Activated gamma-delta T cell treated with Interleukin-2 at 50 U/mL for 16 hours (primary cell): Measurements from ENCODE around the gene DHX29.

ENCODE experiments used
- DNase-seq: peaks from one replicate; pipeline ENCODE4 v3.0.0-alpha.2; 2020

DHX29 gene

DNA sequence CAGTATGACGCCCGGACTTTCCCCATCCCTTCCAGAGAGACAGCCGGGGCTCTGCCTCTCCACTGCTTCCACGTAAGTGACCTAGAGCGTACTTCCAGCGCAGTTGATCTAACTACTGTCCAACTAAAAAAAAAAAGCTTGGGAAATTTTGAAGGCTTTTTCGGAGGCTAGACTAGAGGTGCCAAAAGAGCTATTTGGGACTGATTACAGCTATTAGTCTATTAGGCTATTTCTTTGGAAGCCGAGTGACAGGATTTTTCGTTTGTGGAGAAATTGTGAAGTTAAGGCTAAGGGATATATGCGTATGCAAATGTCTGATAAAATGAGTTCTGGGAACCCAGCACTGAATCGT is 75.6 kb downstream of the DHX29 start:
- no peak for DNase-seq

DNA sequence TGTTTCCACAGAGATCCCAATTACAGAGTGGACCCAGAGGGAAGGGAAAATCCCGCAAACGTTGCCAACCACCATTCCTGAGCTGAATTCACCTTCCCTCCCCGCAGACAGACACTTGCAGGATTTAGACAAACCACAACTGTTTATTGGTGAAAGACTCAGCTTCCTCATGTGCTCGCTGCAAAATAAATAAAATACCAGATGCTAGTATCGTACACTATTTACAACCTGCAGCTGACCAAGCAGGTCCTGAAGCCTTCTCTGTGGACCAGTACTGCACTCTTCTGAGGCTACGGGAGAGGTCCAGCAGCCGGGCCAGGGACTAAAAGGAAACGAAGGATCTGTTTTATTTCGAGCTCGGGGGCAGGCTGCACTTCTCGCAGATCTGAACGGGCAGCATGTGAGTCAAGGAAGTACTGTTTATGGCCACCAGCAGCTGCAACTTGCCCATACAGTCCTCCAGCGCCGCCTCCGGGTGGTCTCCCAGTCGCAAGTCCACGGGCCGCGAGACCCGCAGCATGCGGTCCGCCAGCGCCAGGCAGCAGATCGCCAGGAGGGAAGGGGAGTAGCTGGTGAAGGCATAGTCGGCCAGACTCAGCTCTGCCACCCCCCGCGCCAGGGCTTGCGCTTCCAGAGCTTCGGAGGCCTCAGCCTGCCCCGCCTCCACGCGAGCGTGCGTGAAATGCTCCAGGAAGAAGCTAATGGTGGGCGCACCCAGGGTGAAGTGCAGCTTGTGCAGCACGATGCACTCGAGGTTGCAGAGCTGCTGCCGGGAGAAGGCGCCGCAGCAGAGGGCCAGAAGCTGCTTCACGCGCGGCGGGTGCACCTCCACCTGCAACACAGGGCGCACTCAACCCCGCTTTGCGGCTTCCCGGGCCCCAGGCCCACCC is 76.2 kb downstream of the DHX29 start:
- DNase-seq = no peak

DNA sequence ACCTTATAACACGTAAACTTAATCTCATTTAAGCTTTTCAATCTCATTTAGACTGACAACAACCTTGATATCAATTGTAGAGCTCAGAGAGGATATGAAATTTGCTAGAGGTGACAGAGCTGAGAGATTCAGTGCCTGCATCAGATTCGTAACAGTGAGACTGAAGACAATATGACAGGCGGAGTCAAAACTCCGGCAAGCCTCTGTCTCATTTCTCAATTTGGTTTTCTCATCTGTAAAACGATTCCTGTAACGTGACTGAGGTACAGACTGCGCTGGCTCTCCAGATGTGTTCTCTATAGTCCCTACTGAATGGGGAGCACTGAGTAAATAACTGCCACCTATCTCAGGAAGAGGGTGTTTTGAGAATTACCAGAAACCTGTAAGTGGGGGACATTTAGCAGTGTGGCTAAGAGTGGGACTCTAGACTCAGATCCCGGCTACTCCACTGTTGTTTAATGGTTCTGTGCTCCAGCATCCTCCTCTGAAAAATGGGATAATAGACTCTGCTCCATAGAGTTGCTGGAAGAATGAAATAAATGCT is 77.3 kb downstream of the DHX29 start:
- DNase-seq = no peak

DNA sequence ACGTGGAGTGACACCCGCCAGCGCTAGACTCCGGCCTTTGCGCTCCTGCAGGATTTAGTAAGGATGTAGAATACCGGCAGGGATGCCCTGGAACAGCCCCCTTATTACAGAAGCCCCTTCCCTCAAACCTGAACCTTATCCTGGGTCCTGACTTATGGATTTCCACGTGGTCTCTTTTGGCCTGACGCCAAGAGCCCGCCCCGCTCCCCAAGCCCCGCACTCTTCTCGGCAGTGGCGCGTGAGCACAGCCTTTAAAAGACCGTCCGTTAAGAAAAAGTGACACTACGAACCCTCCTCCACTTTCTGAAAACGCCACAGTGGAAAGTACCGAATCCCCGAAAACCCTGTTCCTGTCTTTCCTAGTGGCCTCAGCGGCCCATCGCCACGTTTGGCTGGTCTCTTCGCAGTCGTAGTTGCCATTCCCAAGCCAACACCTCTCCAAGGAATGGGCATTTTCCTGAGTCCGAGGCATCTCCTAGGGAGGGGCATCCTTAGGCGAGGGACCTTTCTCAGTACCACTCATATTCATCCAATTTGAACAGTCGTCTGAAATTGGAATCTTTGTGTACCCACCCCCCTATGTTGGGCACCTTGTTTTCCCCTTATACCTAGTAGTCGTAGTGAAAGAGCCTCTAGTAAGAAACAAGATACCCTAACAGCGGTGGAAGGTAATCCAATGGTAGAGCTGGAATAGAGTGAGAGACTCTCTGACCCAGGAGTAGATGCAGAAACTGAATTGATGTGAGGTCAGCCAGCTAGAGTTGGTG is 79.6 kb downstream of the DHX29 start:
- DNase-seq = no peak

DNA sequence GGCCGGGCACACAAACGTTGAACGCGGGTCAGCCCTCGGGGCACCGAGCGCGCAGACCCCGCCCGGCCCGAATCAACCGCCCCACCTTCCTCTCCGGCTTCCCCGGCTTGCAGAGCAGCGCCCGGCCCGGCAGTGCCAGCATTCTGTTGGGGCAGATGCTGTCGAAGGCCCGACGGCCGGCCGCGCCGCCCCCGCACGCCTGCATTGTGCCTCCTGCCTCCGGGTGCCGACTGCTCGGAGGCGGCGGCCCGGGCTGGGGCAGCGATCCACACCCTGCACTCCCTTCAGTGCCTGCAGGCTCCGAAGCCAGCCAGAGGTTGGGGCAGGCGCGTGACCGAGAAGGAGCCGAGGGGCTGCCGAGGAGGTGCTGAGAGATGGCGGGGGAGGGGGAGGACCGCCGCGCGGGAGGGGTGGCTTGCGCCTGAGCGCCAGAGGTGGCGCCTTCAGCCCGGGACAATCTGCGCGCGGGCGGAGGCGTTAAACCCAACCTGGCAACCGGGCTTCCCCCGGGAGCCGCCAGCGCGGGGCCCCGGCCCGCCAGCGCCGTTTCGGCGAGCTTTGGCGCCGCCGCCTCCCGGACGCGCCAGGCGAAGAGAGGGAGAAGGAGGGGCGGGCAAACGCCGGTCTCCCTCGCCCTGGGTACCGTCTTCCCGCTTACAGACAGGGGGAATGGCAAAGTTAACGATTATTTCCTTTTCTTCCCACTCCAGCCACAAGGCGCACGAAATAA is 80.4 kb downstream of the DHX29 start, which contains the start of gene MCIDAS:
Gene MCIDAS (minus strand): TSS at position 382 of the 730 bp plus-strand sequence. CDS start 177 bp downstream, at position 205.
- no peak for DNase-seq

DNA sequence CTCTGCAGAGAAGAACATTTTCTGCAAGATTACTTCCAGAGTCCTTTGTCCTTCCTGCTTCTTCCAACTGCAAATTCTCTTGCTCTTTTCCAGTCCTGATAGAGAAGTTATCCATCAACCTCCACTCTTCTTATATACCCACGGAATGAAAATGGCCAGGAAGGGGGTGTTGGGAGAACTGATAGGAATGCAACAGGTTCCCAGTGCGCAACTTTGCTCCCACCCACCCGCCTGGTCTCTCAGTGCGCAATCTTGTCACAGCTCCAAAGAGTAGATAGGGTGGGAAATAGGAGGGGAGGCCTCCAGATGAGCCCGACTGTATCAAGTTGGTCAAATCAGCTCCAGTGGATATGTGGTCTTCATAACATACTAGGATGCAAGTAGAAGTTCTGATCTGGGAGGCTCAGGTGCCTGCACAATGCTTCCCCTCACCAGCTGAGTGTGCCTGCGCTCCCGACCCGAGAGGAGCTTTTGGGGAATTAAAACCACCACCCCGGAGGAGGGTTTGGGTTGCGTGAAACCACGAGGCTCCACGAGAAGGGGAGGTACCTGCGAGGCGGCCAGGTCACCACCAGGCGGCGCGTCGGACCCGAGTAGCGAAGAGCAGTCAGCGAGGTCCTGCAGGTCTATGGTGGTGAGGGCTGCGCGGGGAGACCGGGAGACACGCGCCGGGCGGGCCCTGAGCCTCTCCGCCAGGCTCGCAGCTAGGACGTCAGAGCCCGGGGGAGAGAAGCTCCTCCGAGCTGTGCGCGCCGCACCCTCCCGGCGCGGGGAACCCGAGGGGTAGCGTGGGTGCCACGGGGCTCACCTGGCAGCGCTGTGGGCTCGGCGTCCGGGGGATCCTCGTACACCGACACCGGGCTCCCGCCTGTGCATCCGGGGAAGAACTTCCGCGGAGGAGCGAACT is 81.2 kb downstream of the DHX29 start:
- DNase-seq = no peak

DNA sequence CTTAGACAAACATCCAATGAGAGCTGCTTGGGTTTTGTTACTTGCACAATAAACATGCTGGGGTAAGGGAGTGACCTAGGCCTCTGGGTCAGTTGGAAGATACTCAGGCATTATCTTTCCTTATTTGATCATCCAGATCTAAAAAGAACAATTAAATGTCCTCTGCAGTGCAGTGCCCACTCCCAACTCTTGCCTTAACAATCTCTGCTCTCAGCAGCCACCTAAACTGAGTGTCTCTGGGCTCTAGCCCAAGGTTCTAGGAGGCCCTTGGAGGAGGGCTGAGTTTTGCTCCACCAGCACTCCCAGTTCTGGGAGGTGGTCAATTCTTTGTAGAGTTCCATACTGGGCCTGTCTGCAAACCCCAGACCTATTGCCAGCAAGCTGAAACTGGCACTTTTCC is 82.1 kb downstream of the DHX29 start:
- DNase-seq = no peak

DNA sequence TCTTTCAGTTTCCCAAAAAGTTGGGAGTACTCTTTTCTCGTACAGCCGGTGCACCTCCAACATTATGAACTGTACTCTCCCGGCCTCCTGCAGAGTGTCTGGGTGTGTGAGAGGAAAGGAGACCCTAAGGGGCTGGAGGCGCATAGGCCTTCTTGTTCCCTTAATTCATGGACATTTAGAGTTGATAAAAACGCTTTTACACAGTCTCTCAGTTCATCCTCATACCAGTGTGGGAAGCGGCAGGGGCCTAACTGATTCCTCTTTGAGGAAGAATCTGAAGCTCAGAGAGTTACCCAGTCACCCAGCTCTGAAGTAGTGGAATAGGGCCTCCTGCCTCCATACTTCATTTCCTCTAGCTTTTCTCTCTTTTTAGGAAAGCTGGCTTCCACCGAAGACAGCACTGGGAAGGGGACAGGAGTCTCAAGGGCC is 83.7 kb downstream of the DHX29 start:
- no peak for DNase-seq

DNA sequence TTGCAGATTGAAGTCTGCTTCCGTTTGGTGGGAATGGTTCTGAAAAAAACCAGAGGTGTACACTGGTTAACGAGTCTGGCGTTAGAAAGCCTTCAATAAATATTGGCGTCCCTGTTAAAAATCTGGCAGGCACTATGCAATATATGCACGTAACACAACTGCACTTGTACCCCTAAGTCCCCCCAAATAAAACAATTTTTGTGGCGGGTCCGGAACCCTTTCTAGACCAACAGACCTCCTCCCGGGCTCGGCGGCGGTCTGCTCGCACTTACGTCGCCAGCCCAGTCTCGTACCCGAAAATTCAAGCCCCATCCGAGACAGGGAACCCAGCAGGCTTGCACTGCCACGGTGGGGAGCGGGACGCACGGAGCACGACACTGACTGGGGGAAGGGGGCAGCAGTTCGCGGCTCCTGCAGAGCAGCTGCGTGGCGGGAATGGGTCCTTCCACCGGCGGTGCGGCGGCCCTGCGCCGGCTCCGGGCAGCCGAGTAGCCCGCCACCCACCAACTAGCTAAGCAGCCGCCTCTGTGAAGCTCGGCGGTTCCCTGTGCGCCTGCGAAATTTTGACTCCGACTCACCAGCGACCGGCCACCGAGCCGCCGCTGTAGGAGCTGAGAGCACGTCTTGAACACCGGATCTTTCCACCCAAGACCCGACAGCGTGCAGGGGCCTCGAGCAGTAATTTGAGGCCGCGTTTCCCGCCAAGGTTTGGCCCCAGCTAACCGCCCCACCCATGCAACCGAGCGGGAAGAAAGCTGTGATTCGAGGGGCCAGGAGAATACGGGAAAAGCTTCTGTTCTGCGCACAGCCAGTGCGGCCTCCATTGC is 84.3 kb downstream of the DHX29 start:
- no peak for DNase-seq

DNA sequence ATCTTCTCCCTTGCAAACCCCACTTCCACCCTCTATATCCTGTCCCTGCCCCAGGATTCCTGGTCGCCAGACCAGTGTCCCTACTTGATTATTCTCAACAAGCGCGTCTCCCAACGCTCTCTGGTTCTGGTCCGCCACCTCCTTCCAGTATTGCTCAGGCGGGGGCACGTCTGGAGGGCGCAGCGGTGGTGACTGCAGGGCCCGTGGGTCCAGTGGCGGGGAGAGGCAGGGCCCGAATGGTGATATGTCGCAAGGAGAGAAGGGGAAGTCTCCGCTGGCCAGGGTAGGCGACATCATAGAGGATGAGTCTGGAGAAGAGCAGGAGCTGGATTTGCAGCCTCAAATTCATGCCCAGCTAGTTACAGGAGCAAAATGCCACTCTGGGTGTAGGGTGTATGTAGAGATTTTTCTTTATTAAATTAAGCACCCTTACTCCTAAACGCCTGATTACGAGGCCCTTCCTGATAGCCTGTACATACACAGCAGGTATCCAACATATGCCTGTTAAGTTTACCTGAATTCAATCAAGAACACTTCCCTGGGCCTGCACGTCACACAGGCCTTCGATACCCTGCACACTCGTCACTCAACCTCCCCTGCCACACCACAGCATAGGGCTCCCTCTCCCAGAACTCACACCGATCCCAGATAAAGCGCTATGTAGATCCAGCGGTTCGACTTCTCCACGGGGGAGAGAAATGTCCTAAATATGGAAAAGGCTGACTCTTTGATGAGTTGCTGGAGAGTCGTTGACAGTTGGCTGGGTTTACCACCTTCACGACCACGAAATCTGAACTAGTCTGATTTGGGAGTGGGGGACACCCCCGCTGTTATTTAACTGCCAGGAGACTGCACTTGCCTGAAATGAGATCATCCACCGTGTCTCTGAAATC is 85.2 kb downstream of the DHX29 start:
- no peak for DNase-seq

DNA sequence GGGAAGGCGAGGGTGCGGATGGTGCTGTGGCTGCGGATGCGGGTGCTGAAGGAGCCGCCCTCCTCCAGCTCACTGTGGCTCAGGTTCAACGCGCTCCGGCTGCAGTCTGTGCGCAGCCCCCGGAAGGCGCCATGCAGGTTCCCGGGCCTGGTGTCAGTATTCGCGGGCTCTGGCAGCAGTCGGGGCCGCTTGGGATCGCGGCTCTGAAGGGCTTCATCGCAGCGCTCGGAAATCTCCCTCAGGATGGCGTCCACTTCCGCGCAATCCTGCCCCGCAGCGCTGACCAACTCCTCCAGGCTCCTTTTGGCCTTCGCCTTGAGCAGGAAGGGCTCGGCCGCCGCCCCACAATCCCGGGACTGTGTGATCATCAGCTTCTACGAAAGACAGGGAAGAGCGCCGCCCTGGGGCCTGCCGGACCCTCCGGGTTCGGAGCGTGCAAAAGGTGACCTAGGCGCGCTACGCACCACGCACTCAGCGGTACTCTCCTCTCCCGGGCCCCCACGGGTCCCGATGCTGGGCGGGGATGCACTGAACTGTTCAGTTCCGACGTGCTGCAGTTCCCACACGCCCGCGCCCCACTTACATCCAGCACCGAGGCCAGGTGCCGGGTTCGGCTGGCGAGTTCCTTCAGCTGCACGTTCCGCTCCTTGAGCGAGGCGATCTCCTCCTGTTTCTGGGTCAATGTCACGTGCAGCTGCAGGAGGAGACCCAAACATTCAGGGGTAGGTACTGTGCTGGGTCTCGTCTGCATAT is 86.9 kb downstream of the DHX29 start:
- no peak for DNase-seq

DNA sequence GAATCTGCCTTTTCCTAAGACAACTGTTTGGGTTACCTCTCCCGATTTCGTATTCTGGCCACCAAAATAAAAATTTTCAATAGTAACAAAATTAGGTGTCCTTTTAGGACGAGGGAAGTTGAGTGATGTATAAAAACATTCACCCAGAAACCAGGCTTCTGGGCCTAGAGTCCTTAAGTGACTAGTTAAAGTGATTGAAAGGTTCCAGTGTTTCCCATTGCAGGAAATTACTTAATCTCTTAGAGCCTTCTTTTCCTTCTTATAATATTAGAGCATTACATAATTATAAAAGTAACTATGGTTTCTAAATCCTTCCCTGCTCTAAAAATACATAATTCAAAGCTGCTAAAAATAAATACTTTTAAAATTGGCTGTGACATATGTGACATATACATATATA is 87.7 kb downstream of the DHX29 start:
- no peak for DNase-seq

DNA sequence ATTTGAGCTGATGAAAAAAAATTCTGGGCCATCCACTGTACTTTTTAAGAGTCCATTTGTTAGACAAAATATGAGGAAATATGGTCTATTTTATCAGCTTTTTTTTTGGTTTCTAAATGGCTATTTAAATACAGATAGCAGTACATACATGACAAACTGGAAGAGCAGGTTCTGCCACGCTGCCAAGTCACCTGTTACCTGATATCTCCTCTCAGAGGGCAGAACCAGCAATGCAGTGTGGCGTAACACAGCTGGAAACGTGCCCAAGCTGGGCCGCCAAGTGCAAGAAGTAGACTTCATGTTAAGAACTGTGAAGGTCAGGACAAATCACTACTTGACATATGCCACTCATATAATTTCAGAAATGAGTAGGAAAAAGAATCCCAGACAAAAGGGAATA is 88.5 kb downstream of the DHX29 start:
- DNase-seq = no peak

DNA sequence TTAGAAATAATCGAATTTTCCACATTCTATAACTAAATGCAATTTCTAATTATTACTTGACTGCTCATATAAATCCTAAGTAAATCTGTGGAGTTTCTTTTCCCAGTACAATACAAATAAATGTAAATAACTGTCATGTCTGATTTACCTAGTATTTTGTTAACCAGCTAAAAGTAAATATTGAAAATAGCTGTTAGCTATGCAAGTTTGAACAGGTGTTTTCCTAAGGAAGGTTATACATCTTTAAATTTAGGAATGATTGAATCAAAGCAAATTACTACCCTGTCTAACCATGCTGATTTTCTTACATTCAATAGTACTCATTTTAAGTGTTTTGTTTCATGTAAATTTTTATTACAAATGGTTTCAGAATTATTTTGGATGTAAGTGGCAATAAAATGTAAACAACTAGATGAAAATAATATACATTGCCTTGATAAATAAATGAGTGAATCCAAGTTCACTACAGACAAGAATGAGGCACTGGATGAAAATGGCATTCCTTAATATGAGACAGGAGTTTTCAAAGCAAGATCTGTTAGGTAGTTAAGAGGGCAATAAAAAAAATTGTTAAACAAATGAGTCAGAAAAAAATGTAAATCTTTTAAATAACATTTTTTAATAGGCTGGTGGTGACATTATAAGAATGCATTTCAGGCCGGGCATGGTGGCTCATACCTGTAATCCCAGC is 96.2 kb downstream of the DHX29 start:
- DNase-seq = no peak
